Astrocyte of the hippocampus (primary cell): ENCODE results near the gene RPS6KA2.

ENCODE experiments used
- DNase-seq: peaks from one replicate; pipeline ENCODE4 v3.0.0; 2011; ENCODE audit warnings: low read depth, low spot score

The RPS6KA2 gene

GRCh38 chr6:166656230-166657151 lies 29.4 kb upstream of the RPS6KA2 start:
- DNase-seq: no peak

DNA sequence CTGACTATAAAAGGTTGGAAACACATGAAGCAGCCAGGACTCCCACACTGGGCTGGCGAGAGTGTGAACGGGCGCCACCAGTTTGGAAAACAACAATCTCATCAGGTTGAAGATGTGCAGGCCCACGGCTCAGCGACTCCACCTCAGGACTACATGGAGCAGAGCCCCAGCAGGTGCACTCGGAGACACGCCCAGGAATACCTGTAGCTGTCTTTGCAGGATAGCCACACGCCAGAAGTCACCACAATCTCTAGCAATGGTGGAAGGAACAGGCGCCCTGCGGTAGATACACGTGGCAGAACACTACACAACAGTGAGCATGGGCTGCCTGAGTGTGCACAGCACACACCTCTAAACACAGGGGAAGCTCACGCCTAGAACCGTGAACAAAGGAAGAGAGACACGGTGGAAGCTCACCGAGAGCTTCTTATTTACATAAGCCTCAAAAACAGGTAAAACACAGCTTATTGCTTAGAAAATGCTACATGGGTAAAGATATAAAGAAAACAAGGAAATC lies 28.7 kb upstream of the RPS6KA2 start:
- no peak for DNase-seq

- DNase-seq: no peak
Observed at GRCh38 chr6:166655251-166655650, 28.2 kb upstream of the RPS6KA2 start.

DNA sequence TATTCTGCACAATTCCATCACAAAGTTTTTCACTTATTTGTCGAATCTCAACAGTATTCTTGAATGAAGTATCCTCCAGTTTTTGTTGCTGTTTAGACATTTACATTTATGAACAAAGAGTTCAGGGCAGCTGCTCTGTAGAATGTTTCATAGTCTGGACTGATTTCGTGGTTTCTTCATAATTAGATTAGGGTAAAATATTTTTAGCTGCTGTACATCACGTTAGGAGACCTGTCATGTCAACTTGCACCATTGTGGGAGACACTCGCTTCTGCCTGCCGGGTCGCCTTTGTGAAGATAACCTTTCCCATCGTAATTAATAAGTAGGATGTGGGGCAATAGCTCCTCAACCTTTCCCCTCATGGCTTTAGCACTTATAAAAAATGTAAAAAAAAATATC lies 27.5 kb upstream of the RPS6KA2 start:
- DNase-seq: no peak

DNA sequence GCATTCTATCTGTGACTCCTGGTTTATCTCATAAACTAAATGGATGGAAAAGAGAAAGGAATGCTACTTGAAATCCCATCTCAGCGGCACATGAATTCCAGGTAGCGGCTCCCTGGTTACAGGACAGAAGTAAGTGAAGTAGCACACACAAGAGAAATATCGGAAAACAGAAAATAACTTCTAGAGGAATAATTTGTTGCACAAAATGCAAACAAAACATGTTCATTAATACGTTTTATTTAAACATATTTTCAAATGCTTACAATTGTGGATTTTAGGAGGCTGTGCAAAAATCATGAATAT lies 26.5 kb upstream of the RPS6KA2 start:
- DNase-seq: no peak

DNA sequence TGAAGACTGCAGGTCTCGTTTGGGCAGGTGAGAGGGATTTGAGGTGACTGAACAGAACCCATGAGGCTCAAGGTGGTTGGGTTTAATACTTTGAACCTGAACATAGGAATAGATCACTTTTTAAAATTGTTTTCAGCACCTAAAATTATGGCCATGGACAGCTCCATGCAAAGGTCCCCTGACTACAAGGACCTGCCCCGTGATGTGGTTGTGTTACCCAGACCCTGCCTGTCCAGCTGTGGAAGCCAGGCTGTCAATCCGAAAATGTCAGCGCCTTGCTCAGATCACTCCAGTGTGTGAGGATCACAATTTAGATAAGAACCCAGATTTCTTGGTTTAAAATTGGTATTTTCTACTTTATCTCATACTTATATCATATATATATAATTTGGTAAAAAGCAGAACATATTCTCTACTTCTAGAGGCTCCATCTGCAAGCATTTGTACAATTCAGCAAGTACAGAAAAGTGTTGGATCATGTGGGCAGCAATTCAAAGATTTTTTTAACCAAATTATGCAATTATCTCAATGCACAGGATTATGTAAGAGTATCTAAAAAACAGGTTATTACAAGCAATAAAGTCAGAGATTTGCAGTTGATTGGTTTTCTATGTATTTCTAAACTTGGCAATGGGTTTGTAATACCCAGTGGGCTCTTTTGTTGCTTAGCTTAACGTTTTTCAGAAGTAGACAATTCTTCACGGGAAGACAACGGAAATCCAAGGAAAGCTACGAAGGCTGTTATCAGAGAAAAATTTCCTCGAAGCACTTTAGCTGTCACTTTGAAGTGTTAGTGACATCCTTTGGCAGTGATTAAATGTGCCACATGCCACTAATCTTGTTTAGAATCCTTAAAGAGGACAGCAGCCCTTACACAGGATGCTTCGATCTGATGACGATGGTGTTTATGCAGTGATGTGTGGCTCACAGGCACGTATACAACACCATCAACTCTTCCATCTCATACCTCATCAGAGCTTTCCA lies 24.1 kb upstream of the RPS6KA2 start:
- DNase-seq: no peak

GRCh38 chr6:166650047-166650446 lies 23.0 kb upstream of the RPS6KA2 start:
- DNase-seq: no peak

DNA sequence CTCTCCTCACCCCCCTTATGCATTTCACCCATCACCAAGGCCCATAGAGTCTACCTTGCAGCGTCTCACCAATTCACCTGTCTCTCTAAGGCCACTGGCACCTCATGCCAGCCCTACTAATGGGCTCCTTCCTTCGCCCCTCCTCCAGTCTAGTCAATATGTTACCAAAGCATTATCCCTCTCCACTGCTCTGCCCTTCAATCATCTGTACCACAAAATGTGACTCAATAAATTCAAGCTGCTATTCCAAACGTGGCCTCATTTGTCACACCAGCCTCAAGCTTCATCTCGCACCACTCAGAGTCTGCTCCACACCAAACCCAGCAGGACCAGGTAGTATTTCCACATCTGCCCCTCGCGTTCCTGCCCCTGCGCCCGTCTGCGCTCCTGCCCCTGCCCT lies 21.8 kb upstream of the RPS6KA2 start:
- no peak for DNase-seq

DNA sequence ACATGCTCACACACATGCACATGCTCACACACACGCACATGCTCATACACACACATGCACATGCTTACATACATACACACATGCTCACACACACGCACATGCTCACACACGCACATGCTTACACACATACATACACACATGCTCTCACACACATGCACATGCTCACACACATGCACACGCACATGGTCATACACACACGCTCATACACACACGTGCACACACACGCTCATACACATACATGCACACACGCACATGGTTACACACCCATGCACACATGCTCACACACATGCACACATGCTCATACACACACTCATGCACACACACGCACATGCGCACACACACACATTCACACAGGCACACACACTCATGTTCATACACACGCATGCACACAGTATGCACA lies 20.8 kb upstream of the RPS6KA2 start:
- no peak for DNase-seq

DNA sequence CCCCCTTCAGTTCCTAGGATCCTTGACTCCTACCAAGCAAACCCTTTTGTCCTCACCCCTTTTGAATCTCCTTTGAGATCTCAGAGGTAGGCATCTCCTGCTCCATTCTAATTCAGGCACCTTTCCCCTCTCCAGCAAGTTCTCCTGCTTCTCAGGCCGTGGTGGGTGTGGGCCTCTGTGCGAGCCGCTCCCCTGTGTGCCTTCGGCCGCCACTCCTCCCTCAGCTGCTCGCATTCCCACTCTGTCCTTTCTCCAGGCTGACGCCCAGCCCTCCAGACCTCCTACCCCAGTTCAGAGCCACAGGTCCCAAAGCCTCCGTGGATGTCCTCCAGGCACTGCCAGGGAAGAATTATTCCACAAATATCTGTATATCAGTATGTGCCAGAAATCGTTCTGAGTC lies 19.7 kb upstream of the RPS6KA2 start:
- DNase-seq: no peak

GRCh38 chr6:166645896-166646295 lies 18.8 kb upstream of the RPS6KA2 start:
- DNase-seq: no peak

DNA sequence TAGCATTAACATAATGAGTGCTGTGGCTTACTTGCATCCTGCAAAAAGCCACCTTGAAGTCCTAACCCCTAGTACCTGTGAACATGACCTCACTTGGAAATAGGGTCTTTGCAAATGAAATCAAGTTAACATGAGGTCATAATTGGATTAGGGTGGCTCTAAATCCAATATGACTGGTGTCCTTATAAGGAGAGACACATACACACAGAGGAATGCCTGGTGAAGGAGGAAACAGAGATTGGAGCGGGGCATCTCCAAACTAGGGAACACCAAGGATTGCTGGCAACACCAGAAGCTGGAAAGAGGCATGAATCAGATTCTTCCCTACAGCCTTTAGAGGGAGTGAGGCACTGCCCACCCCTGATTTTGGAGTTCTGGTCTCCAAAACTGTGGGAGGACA lies 17.6 kb upstream of the RPS6KA2 start:
- DNase-seq: no peak

DNA sequence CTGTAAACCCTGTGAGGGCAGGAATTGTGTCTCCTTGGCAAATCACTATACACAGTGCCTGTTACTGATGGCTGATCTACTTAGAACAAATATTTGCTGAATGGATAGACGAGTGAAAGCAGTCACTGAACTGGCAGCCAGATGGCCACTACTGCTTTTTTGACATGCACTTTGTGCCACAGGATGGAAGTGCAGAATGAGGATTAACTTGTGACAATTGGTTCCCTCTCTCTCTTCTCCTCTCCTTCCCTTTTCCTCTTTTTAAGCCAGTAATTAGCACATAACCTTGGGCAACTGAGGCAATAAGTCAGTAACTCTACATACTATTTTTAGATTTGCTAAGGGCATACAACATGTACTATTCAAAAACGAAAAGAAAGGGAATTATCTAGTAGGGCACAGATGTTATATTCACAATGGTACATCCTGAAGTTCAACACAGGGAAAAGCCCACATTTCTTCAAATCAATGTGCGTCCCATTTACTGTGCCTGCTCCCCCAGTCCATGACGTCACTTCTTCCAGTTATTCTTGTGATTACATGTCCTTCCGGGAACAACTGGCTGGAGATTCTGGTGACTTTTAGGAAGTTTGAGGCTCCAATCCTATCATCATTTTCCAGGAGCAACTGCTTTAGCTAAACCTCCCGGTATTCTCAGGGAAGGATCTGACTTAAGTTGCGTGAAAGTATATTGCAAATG lies 17.0 kb upstream of the RPS6KA2 start:
- DNase-seq: no peak

GRCh38 chr6:166642646-166643045 lies 15.6 kb upstream of the RPS6KA2 start:
- DNase-seq: no peak

DNA sequence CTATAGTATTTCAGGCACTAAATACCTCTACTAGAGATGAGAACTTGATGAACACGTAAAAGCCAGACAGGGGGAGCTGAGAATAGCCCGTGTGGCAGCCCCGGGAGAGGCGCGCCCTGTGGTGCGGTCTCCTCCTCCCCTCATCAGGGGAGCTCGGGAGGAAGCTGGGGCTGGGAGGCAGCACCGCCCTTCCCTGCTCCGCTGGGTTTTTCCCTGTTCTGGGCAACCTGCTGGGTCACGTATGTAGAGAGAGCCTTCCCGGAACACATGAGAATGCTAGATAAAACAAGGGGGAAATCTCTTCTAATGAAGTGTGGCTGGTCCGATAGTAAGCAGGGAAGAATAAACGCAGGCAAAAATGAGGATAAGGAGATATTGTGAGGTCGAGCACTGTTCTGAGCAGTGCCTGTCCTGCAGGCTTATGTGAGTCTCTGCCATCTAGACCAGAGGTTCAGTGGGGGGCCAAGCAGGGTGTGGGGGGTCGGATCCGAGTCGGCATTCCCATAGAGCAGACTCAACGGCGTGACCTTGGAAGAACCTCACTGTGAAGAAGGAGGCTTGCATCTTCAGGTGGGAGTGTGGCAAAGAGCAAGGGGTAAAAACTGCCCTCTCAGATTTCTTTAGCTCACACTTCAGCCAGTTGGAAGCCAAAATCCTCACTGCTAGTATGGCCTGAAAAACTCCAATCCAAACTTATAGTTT lies 13.4 kb upstream of the RPS6KA2 start:
- no peak for DNase-seq

GRCh38 chr6:166639921-166640320 lies 12.9 kb upstream of the RPS6KA2 start:
- no peak for DNase-seq

- no peak for DNase-seq
Observed at GRCh38 chr6:166638573-166638964, 11.5 kb upstream of the RPS6KA2 start.

GRCh38 chr6:166637812-166638572 lies 10.9 kb upstream of the RPS6KA2 start:
- DNase-seq: no peak

DNA sequence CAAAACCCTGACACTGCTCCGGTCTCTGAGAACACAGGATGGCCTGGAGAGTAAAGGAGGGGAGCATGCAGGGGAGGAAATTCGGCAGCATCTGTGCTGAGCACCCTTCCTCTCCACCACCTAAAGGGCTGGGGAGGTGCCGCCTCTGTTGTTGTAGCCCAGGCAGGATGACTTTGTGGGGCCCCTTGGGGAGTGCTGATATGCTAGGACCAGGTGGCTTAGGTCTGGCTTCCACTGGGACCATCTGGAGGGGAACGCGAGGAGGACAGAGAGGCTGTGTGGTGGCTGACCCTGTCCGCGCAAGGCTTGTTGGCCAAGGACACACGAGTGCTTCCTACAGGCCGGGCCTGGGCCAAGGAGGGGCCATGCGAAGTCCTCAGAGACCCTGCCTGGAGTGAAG lies 9.9 kb upstream of the RPS6KA2 start:
- no peak for DNase-seq

- no peak for DNase-seq
Observed at GRCh38 chr6:166636191-166636933, 9.3 kb upstream of the RPS6KA2 start.
